OCI-LY3 (cell line): ENCODE data around the gene ZNF746.

Source experiments
- CTCF ChIP-seq: fragments of 200-600, 300-600 bp; sonication (generic); IDR thresholded peaks from 2 replicates; pipeline ENCODE4 v1.5.1; 2014; ENCODE audit warnings: antibody characterized with exemption, low read length, low read depth
- EZH2phosphoT487 ChIP-seq: fragments of 200-600 bp; shearing (Covaris generic); IDR thresholded peaks from 2 replicates; pipeline ENCODE4 v1.6.1; 2018; ENCODE audit warnings: antibody characterized with exemption, mixed run types, low read depth

- TF ChIP-seq CTCF, result no peak
- TF ChIP-seq EZH2phosphoT487, result no peak
These were observed 54.1 kb downstream of the ZNF746 start for GRCh38 chr7:149443523-149443922.
